22Rv1 (cell line): ENCODE data around the gene R3HDM2.

Experiments used
- CTCF ChIP-seq: fragments of 450-650 bp; IDR thresholded peaks from 2 replicates; pipeline ENCODE4 v1.5.1; 2017; ENCODE audit warnings: mild to moderate bottlenecking
- ZFX ChIP-seq: fragments of 450-650 bp; IDR thresholded peaks from 2 replicates; pipeline ENCODE4 v1.6.1; 2017; ENCODE audit warnings: antibody characterized with exemption, borderline replicate concordance

DNA sequence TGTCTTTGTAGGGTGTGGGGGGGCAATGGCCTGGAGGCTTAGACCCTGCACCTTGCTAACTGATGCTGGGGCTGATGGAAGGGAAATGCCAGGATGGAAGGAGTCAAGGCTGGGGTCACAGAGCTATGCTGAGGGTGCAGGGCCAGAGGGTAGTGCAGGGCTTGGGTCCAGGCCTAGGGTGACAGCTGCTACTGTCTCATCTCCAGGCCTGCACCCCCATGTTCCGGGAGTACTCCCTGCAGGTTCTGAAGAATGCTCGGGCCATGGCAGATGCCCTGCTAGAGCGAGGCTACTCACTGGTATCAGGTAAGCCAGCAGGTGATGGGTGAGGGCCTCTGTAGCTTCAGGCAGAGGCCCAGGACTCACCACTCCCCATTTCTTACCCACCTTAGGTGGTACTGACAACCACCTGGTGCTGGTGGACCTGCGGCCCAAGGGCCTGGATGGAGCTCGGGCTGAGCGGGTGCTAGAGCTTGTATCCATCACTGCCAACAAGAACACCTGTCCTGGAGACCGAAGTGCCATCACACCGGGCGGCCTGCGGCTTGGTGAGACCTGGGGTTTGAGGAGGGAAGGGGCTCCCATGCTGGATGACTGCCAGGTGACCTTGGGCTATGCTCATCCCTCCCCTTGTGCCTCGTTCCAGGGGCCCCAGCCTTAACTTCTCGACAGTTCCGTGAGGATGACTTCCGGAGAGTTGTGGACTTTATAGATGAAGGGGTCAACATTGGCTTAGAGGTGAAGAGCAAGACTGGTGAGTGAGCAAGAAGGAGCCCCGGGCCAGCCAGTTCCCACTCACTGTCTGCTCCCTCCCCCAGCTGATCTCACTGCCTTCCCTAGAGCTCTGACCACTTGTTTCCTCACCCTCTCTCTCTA lies 197.2 kb downstream of the R3HDM2 start:
- TF ChIP-seq CTCF (no peak), ZFX (no peak)
